Stimulated activated CD4-positive, alpha-beta T cell treated with anti-CD3 and anti-CD28 coated beads, Interleukin-1b, Interleukin-23, amount 100 ng/mL, for 4 hours (primary cell): ENCODE measurements around the gene UVRAG.
A peak's percentile ranks its signal among the peaks of the same experiment; 100 is the strongest.
"Not testable (repeated sequence)": the region's sequence is repeated elsewhere in the genome, so short reads cannot be mapped to it uniquely, and the experiment has no call there.

ENCODE experiments used
- DNase-seq, 2 donors: peaks; one replicate each; pipeline ENCODE4 v3.0.0-alpha.2; 2020; ENCODE audit warnings: low read depth in 2 of 2

UVRAG gene

DNA sequence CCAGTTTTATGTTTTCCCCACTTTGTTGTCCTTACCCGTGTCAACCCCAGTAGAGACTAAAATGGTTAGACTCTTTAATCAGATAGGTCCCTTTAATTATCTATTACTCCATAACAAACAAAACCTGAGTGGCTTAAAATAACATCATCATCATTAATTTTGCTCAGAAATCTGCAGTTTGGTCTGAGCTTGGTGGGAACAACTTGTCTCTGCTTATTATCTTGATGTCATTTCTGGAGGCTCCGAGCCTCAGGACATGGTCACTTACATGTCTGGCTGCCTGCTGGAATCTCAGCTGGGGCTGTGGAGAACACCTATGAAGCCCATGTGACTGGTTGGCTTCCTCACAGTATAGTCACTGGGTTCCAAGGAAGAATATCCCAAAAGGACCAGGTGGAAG lies 26.7 kb downstream of the UVRAG start:
- no peak for DNase-seq

DNA sequence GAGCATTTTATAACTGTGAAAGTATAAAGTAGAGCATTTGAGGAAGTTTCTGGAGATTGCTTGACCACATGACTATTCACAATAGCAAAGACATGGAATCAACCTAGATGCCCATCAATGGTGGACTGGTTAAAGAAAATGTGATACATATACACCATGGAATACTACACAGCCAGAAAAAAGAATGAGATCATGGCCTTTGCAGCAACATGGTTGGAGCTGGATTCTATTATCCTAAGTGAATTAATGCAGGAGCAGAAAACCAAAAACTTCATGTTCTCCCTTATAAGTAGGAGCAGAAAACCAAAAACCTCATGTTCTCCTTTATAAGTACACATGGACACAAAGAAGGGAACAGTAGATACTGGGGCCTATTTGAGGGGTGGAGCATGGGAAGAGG lies 30.3 kb downstream of the UVRAG start:
- DNase-seq, result no peak

DNA sequence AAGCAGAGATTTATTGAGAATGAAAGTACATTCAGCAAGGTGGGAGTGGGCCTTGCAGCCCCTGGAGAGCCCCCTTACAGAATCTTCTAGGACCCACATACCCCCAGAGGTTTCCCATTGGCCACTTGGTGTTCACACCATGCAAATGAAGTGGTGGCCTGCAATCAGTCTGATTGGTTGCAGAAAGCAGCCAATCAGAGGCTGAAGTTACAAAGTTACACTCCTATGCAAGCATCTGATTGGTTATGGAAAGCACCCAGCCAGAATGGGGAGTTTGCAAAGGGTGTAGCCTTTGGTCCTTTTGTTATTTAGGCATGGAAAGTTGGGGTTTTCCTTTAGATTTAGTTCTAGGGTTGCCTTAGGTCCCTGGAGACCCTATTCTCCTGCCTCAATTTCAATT lies 34.9 kb downstream of the UVRAG start:
- DNase-seq, result no peak

- no peak for DNase-seq
Measured at GRCh38 chr11:75850787-75851186, 35.8 kb downstream of the UVRAG start.

- DNase-seq, result no peak
Measured at GRCh38 chr11:75851203-75851602, 36.2 kb downstream of the UVRAG start.

GRCh38 chr11:75852406-75853017 lies 37.5 kb downstream of the UVRAG start:
- DNase-seq, result no peak

DNA sequence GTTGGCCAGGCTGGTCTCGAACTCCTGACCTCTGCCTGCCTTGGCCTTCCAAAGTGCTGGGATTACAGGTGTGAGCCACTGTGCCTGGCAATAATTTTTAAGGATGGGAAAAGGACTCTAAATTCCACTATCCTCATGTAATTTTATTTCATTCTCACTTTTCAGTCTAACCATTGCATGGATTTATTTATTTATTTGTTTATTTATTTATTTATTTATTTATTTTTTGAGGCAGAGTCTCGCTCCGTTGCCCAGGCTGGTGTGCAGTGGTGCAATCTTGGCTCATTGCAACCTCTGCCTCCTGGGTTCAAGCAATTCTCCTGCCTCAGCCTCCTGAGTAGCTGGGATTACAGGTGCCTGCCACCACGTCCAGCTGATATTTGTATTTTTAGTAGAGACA lies 38.6 kb downstream of the UVRAG start:
- DNase-seq, result not testable (repeated sequence)

DNA sequence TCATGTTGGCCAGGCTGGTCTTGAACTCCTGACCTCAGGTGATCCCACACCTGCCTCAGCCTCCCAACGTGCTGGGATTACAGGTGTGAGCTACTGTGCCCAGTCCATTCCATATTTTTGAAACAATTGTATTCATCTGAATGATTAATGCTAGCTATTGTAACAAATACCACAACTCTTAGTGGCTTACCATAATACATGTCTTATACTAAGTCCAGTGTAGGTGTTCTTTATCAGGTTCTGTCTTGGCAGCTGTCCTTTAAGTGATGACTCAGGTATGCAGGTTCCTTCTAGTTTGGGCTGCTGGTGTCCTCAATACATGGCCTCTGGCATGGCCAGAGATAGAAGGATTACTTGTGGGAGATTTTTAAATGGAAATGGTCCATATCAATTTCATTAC lies 39.0 kb downstream of the UVRAG start:
- DNase-seq, result no peak

DNA sequence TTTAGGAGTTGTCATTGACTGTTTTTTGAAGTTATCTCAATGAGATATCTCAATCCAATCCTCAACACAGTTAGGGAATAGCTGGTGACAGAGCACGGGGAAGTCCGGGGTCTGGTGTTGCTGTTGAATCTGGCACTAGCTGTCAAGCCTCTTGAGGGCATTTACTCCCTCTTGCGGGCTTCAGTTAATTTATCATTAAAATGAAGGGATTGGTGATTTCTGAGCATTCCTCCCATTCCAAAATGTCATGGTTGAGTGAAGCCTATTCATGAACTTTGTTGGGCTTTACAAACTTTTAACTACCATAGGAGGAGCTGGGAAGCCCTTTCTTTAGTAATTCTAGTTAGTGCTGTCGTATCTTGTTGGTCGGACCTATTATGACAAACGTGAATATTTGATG lies 40.2 kb downstream of the UVRAG start:
- no peak for DNase-seq

DNA sequence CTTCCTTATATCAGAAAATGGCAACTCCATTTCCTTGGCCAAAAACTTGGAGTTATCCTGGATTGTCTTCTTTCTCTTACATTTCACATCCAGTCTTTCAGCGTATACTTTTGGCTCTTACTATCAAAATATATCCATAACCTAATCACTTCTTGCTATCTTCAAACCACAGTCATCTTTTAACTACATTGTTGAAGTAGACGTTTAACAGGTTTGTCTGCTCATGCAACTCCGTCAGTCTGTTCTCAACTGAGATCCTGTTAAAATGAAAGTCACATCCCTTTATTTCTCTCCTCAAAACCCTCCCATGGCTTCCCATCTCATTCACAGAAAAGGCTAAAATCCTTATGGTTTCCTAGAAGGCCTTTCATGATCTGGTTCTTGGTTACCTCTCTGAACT lies 41.9 kb downstream of the UVRAG start:
- DNase-seq, result no peak

GRCh38 chr11:75858042-75858441 lies 43.0 kb downstream of the UVRAG start:
- no peak for DNase-seq

GRCh38 chr11:75858613-75859012 lies 43.6 kb downstream of the UVRAG start:
- DNase-seq, result no peak

DNA sequence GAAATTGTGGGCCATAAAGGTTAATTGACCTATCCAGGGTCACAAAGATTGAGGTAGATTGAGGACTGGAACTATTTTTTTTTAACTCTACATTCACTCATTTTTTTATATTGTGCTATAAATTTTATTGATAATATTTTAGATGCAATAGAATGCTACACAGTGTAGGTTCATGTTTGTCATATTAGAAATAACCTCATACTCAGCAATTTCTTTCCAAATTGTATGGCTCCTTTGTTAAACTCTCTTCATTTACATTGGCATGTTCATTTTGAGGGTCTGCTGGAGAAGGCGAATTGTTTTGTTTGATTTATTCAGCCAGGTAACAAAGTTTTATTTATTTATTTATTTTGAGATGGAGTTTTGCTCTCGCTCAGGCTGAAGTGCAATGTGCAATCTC lies 44.6 kb downstream of the UVRAG start:
- no peak for DNase-seq

GRCh38 chr11:75862437-75862836 lies 47.4 kb downstream of the UVRAG start:
- DNase-seq, result no peak

- DNase-seq, result peak in 1 of 2 donors; percentile 46
Measured at GRCh38 chr11:75867778-75868374, 52.9 kb downstream of the UVRAG start.

DNA sequence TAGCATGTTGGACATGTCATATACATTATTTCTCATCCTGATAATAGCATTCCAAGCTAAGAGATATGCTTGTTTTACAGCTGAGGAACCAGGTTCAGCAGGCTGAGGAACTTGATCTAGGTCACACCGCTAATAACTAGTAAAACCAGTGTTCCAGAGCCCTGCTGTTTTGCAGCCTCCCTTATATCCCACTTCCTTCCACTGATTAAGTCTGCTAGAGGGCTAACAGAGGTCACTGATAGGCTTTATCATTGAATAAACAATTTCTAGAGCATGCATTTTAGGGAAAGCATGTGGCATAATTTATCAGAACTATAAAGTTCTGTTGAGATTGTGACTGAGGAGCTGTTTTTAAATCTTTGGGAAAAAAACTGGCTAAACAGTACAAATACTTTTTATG lies 54.0 kb downstream of the UVRAG start:
- DNase-seq, result no peak

GRCh38 chr11:75869661-75870455 lies 54.8 kb downstream of the UVRAG start:
- no peak for DNase-seq

- no peak for DNase-seq
Measured at GRCh38 chr11:75872887-75873416, 57.9 kb downstream of the UVRAG start.

GRCh38 chr11:75873417-75874221 lies 58.6 kb downstream of the UVRAG start:
- no peak for DNase-seq

- DNase-seq, result no peak
Measured at GRCh38 chr11:75874684-75875341, 59.8 kb downstream of the UVRAG start.

DNA sequence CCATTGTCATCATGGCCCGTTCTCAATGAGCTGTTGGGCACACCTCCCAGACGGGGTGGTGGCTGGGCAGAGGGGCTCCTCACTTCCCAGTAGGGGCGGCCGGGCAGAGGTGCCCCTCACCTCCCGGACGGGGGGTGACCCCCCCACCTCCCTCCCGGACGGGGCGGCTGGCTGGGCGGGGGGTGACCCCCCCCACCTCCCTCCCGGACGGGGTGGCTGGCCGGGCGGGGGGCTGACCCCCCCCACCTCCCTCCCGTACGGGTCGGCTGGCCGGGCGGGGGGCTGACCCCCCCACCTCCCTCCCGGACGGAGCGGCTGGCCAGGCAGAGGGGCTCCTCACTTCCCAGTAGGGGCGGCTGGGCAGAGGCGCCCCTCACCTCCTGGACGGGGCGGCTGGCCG lies 62.3 kb downstream of the UVRAG start:
- DNase-seq, result not testable (repeated sequence)

GRCh38 chr11:75877931-75878330 lies 62.9 kb downstream of the UVRAG start:
- DNase-seq, result not testable (repeated sequence)
